CD8-positive, alpha-beta memory T cell (primary cell): ENCODE measurements around the gene TRPM3. TPM values are rescaled to one million over a fixed set of nuclear protein-coding genes. Genes with fewer than 3 reads are reported as not detected.

Experiments
- CTCF ChIA-PET: fragments of 350-600 bp; sonication (Branson Sonifier 250); formaldehyde crosslinking; loops from one replicate; lab custom pipeline; 2021; ENCODE audit warnings: antibody characterized with exemption; lab: Charles Lee
- POLR2A ChIA-PET: fragments of 350-600 bp; sonication (Branson Sonifier 250); formaldehyde crosslinking; loops from one replicate; lab custom pipeline; 2021; ENCODE audit warnings: antibody characterized with exemption; lab: Charles Lee
- DNase-seq, 5 donors: peaks; one replicate each; pipeline versions ENCODE4 v3.0.0 to v3.0.0-alpha.2; 2020 to 2022; ENCODE audit warnings: mixed read lengths in 1 of 5
- H3K27ac ChIP-seq: one replicate; pipeline ENCODE4 v1.7.0; 2013; ENCODE audit warnings: low read depth, mild to moderate bottlenecking, low read length, moderate library complexity
- H3K27me3 ChIP-seq: 2 replicates; pipeline ENCODE4 v1.7.0; 2013; ENCODE audit warnings: low read length, mild to moderate bottlenecking; ENCODE audit not compliant: insufficient read depth, poor library complexity, severe bottlenecking
- H3K36me3 ChIP-seq: 2 replicates; pipeline ENCODE4 v1.7.0; 2013; ENCODE audit warnings: mild to moderate bottlenecking, low read length, moderate library complexity; ENCODE audit not compliant: insufficient read depth
- H3K4me1 ChIP-seq: 2 replicates; pipeline ENCODE4 v1.7.0; 2013; ENCODE audit warnings: mild to moderate bottlenecking, low read length, moderate library complexity; ENCODE audit not compliant: insufficient read depth
- H3K4me3 ChIP-seq: 2 replicates; pipeline ENCODE4 v1.7.0; 2013; ENCODE audit warnings: mild to moderate bottlenecking, low read length
- H3K9me3 ChIP-seq: 2 replicates; pipeline ENCODE4 v1.7.0; 2013; ENCODE audit warnings: mild to moderate bottlenecking, low read length
- H3K27ac Mint-ChIP-seq, 8 donors: one replicate each; pipeline ENCODE4 v1.8.0; 2020 to 2021; ENCODE audit warnings: mixed read lengths in 8 of 8, mild to moderate bottlenecking in 6 of 8, inconsistent platforms in 3 of 8, moderate library complexity in 3 of 8
- H3K27me3 Mint-ChIP-seq, 2 donors: one replicate each; pipeline ENCODE4 v1.8.0; 2020 to 2021; ENCODE audit warnings: mixed read lengths in 2 of 2, mild to moderate bottlenecking in 1 of 2, moderate library complexity in 1 of 2
- H3K36me3 Mint-ChIP-seq, 3 donors: one replicate each; pipeline ENCODE4 v1.8.0; 2020 to 2021; ENCODE audit warnings: mixed read lengths in 3 of 3, inconsistent platforms in 1 of 3, mild to moderate bottlenecking in 1 of 3
- H3K4me1 Mint-ChIP-seq, 3 donors: one replicate each; pipeline ENCODE4 v1.8.0; 2020 to 2021; ENCODE audit warnings: mixed read lengths in 3 of 3, inconsistent platforms in 1 of 3, mild to moderate bottlenecking in 1 of 3
- H3K4me3 Mint-ChIP-seq, 7 donors: one replicate each; pipeline ENCODE4 v1.8.0; 2020 to 2021; ENCODE audit warnings: mixed read lengths in 7 of 7, mild to moderate bottlenecking in 6 of 7, moderate library complexity in 4 of 7, inconsistent platforms in 2 of 7
- H3K9me3 Mint-ChIP-seq, 5 donors: one replicate each; pipeline ENCODE4 v1.8.0; 2020 to 2022; ENCODE audit warnings: mixed read lengths in 5 of 5, mild to moderate bottlenecking in 3 of 5, moderate library complexity in 2 of 5, inconsistent platforms in 1 of 5
- polyA plus RNA-seq: library from polyadenylated mRNA; unstranded; fragments of 300-500 nt; fragmentation: Illumina TruSeq; gene quantifications from one replicate; pipeline ENCODE4 v1.2.3, GENCODE V29; 2021
- total RNA-seq, 2 experiments: library from RNA; stranded (reverse); gene quantifications; one replicate each; pipeline ENCODE4 v1.2.3, GENCODE V29; 2021

The TRPM3 gene
- total and polyA plus RNA-seq, 3 experiments from 2014 or later, result not detected

GRCh38 chr9:71071633-71072032 is 49.8 kb downstream of the TRPM3 start:
- no peaks in the 10 kb centered on the region for H3K36me3 ChIP-seq
- H3K4me3 ChIP-seq, result no peak overlapping the region
- POLR2A ChIA-PET, result no interaction called here
- Mint-ChIP-seq H3K4me3 (no peak overlapping the region), H3K27me3 (no peaks in the 10 kb centered on the region), H3K4me1 (no peaks in the 10 kb centered on the region), H3K9me3 (no peaks in the 10 kb centered on the region), H3K36me3 (no peaks in the 10 kb centered on the region), H3K27ac (no peak overlapping the region)
- H3K27me3 ChIP-seq, result no peaks in the 10 kb centered on the region
- DNase-seq, result no peak
- CTCF ChIA-PET, result no interaction called here
- H3K9me3 ChIP-seq, result no peaks in the 10 kb centered on the region
- no peak overlapping the region for H3K27ac ChIP-seq
- H3K4me1 ChIP-seq, result no peaks in the 10 kb centered on the region

GRCh38 chr9:71058660-71059059 is 62.8 kb downstream of the TRPM3 start:
- ChIA-PET CTCF (no interaction called here), POLR2A (no interaction called here)
- Mint-ChIP-seq H3K27me3 (no peaks in the 10 kb centered on the region), H3K4me3 (no peak overlapping the region), H3K9me3 (peaks cover 0 to 2% (median 0%) of the 10 kb centered on the region in 5 donors), H3K36me3 (no peaks in the 10 kb centered on the region), H3K4me1 (no peaks in the 10 kb centered on the region), H3K27ac (no peak overlapping the region)
- no peaks in the 10 kb centered on the region for H3K36me3 ChIP-seq
- H3K27me3 ChIP-seq, result no peaks in the 10 kb centered on the region
- no peaks in the 10 kb centered on the region for H3K4me1 ChIP-seq
- H3K4me3 ChIP-seq, result no peak overlapping the region
- DNase-seq, result no peak
- H3K27ac ChIP-seq, result no peak overlapping the region
- H3K9me3 ChIP-seq, result no peaks in the 10 kb centered on the region

GRCh38 chr9:71052287-71052686 is 69.1 kb downstream of the TRPM3 start:
- peaks cover 0 to 2% (median 0%) of the 10 kb centered on the region in 5 donors for H3K9me3 Mint-ChIP-seq
- no peak for DNase-seq
- Histone ChIP-seq H3K36me3 (no peaks in the 10 kb centered on the region), H3K27ac (no peak overlapping the region), H3K9me3 (no peaks in the 10 kb centered on the region), H3K4me3 (no peak overlapping the region), H3K4me1 (no peaks in the 10 kb centered on the region), H3K27me3 (no peaks in the 10 kb centered on the region)
- CTCF ChIA-PET, result interaction anchor here (0.7 kb wide), 1 partner anchor 76 kb away, joined by 3 read pairs; no protein-coding TSS in a partner anchor
- H3K4me1 Mint-ChIP-seq, result no peaks in the 10 kb centered on the region
- no peaks in the 10 kb centered on the region for H3K36me3 Mint-ChIP-seq
- no peak overlapping the region for H3K4me3 Mint-ChIP-seq
- no peaks in the 10 kb centered on the region for H3K27me3 Mint-ChIP-seq
- POLR2A ChIA-PET, result no interaction called here
- no peak overlapping the region for H3K27ac Mint-ChIP-seq

GRCh38 chr9:71048280-71048679 is 73.1 kb downstream of the TRPM3 start:
- H3K4me1 Mint-ChIP-seq, result no peaks in the 10 kb centered on the region
- H3K4me3 ChIP-seq, result no peak overlapping the region
- DNase-seq, result no peak
- no peak overlapping the region for H3K27ac Mint-ChIP-seq
- no peaks in the 10 kb centered on the region for H3K9me3 ChIP-seq
- H3K27me3 Mint-ChIP-seq, result no peaks in the 10 kb centered on the region
- ChIA-PET CTCF (no interaction called here), POLR2A (no interaction called here)
- H3K4me3 Mint-ChIP-seq, result no peak overlapping the region
- no peak overlapping the region for H3K27ac ChIP-seq
- no peaks in the 10 kb centered on the region for H3K27me3 ChIP-seq
- no peaks in the 10 kb centered on the region for H3K36me3 ChIP-seq
- H3K9me3 Mint-ChIP-seq, result no peaks in the 10 kb centered on the region
- no peaks in the 10 kb centered on the region for H3K4me1 ChIP-seq
- no peaks in the 10 kb centered on the region for H3K36me3 Mint-ChIP-seq

GRCh38 chr9:71042448-71042990 is 78.9 kb downstream of the TRPM3 start:
- Histone ChIP-seq H3K4me1 (no peaks in the 10 kb centered on the region), H3K9me3 (no peaks in the 10 kb centered on the region), H3K36me3 (no peaks in the 10 kb centered on the region), H3K27me3 (no peaks in the 10 kb centered on the region), H3K27ac (no peak overlapping the region), H3K4me3 (no peak overlapping the region)
- Mint-ChIP-seq H3K27me3 (peaks cover 0 to 2% of the 10 kb centered on the region in 2 donors), H3K4me1 (no peaks in the 10 kb centered on the region), H3K4me3 (no peak overlapping the region), H3K27ac (no peak overlapping the region), H3K9me3 (no peaks in the 10 kb centered on the region), H3K36me3 (no peaks in the 10 kb centered on the region)
- CTCF ChIA-PET, result no interaction called here
- no peak for DNase-seq
- POLR2A ChIA-PET, result no interaction called here

- POLR2A ChIA-PET, result no interaction called here
- no peaks in the 10 kb centered on the region for H3K4me1 Mint-ChIP-seq
- Histone ChIP-seq H3K4me3 (no peak overlapping the region), H3K27me3 (no peaks in the 10 kb centered on the region), H3K27ac (no peak overlapping the region), H3K9me3 (no peaks in the 10 kb centered on the region), H3K4me1 (no peaks in the 10 kb centered on the region), H3K36me3 (no peaks in the 10 kb centered on the region)
- peaks cover 0 to 2% of the 10 kb centered on the region in 2 donors for H3K27me3 Mint-ChIP-seq
- H3K9me3 Mint-ChIP-seq, result peaks cover 0 to 3% (median 2%) of the 10 kb centered on the region in 5 donors
- CTCF ChIA-PET, result no interaction called here
- H3K4me3 Mint-ChIP-seq, result no peak overlapping the region
- H3K36me3 Mint-ChIP-seq, result no peaks in the 10 kb centered on the region
- no peak overlapping the region for H3K27ac Mint-ChIP-seq
- DNase-seq, result no peak
These were observed 83.9 kb downstream of the TRPM3 start for GRCh38 chr9:71037521-71037920.

- H3K27me3 Mint-ChIP-seq, result peaks cover 0 to 2% of the 10 kb centered on the region in 2 donors
- no peak overlapping the region for H3K4me3 ChIP-seq
- ChIA-PET POLR2A (no interaction called here), CTCF (no interaction called here)
- DNase-seq, result no peak
- H3K27me3 ChIP-seq, result no peaks in the 10 kb centered on the region
- peaks cover 0 to 4% (median 2%) of the 10 kb centered on the region in 5 donors for H3K9me3 Mint-ChIP-seq
- no peak overlapping the region for H3K4me3 Mint-ChIP-seq
- H3K4me1 Mint-ChIP-seq, result no peaks in the 10 kb centered on the region
- no peaks in the 10 kb centered on the region for H3K4me1 ChIP-seq
- no peak overlapping the region for H3K27ac Mint-ChIP-seq
- H3K36me3 Mint-ChIP-seq, result no peaks in the 10 kb centered on the region
- H3K9me3 ChIP-seq, result no peaks in the 10 kb centered on the region
- no peak overlapping the region for H3K27ac ChIP-seq
- no peaks in the 10 kb centered on the region for H3K36me3 ChIP-seq
These were observed 84.9 kb downstream of the TRPM3 start for GRCh38 chr9:71036501-71036900.

GRCh38 chr9:71032779-71033178 is 88.6 kb downstream of the TRPM3 start:
- no peaks in the 10 kb centered on the region for H3K36me3 ChIP-seq
- ChIA-PET POLR2A (no interaction called here), CTCF (no interaction called here)
- no peak for DNase-seq
- H3K4me3 ChIP-seq, result no peak overlapping the region
- no peak overlapping the region for H3K27ac Mint-ChIP-seq
- no peaks in the 10 kb centered on the region for H3K4me1 Mint-ChIP-seq
- no peaks in the 10 kb centered on the region for H3K9me3 ChIP-seq
- H3K9me3 Mint-ChIP-seq, result peaks cover 0 to 7% (median 2%) of the 10 kb centered on the region in 5 donors
- no peaks in the 10 kb centered on the region for H3K27me3 Mint-ChIP-seq
- no peaks in the 10 kb centered on the region for H3K36me3 Mint-ChIP-seq
- no peak overlapping the region for H3K27ac ChIP-seq
- H3K27me3 ChIP-seq, result no peaks in the 10 kb centered on the region
- no peaks in the 10 kb centered on the region for H3K4me1 ChIP-seq
- no peak overlapping the region for H3K4me3 Mint-ChIP-seq
